Activated CD8-positive, alpha-beta T cell treated with anti-CD3 and anti-CD28 coated beads, Interleukin-2, amount 10 ng/mL, durations not matched to agents 7 days and 5 days (primary cell): ENCODE results near the gene NAV1. TPM values are rescaled to one million over a fixed set of nuclear protein-coding genes. Genes with fewer than 3 reads are reported as not detected.
"Not testable (repeated sequence)": the region's sequence is repeated elsewhere in the genome, so short reads cannot be mapped to it uniquely, and the experiment has no call there.

Source experiments
- ATAC-seq: fragments of 150-1000 bp; cut with Tn5 transposase; one replicate; pipeline ENCODE4 v1.10.0; 2021; ENCODE audit warnings: moderate library complexity
- CTCF ChIA-PET: fragments of 350-600 bp; sonication (Branson Sonifier 250); formaldehyde crosslinking; loops from one replicate; lab custom pipeline; 2021; ENCODE audit warnings: antibody characterized with exemption; lab: Charles Lee
- POLR2A ChIA-PET: fragments of 350-600 bp; sonication (Branson Sonifier 250); formaldehyde crosslinking; loops from one replicate; lab custom pipeline; 2021; ENCODE audit warnings: antibody characterized with exemption; lab: Charles Lee
- DNase-seq: peaks from one replicate; pipeline ENCODE4 v3.0.0-alpha.2; 2020
- H3K27ac Mint-ChIP-seq: one replicate; pipeline ENCODE4 v1.8.0; 2021; ENCODE audit warnings: mild to moderate bottlenecking, mixed read lengths
- H3K27me3 Mint-ChIP-seq: one replicate; pipeline ENCODE4 v1.8.0; 2021; ENCODE audit warnings: low read depth, mixed read lengths
- H3K36me3 Mint-ChIP-seq: one replicate; pipeline ENCODE4 v1.8.0; 2021; ENCODE audit warnings: low read depth, mixed read lengths
- H3K4me1 Mint-ChIP-seq: one replicate; pipeline ENCODE4 v1.8.0; 2021; ENCODE audit warnings: low read depth, mixed read lengths
- H3K4me3 Mint-ChIP-seq: one replicate; pipeline ENCODE4 v1.8.0; 2021; ENCODE audit warnings: mild to moderate bottlenecking, mixed read lengths
- H3K9me3 Mint-ChIP-seq: one replicate; pipeline ENCODE4 v1.8.0; 2022; ENCODE audit warnings: mixed read lengths; ENCODE audit not compliant: insufficient read depth
- total RNA-seq, 2 experiments: library from RNA; stranded (reverse); gene quantifications; one replicate each; pipeline ENCODE4 v1.2.3, GENCODE V29; 2021

The NAV1 gene
- total RNA-seq, 2 experiments from 2014 or later = 1.1 to 1.9 TPM

DNA sequence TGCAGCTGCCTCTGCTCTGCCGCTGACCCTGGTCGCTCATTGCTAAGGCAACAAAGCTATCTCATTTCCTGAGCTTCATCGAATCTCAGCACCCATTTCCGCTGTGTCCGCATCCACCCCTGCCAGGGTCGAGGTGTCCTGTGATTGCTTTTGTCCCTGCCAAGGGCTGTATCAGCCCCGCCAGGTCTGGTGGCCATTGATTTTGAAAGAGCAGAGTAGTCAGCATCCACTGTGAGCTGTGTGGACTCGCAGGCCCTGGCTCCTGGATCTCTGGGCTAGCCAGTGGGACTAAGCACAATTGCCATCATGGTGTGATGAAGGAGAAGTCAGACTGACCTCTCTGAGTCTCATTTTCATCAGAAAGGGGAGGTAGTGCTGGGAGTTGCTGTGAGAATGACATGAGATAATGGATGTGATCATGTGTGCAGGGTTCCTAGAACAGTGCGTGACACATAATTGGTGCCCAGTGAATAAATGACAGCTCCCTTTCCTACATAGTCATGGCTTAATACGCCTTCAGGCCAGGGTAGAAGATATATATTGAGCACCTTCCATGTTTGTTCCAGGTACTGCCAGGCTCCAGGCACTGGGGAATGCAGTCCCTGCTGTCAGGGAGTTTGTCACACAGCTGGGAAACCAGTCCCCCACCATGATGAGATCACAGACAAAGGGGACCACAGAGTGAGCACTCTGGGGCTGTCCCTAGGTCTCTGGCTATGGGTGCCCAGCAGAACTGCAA is 32.1 kb downstream of the NAV1 start:
- H3K27me3 Mint-ChIP-seq = peaks cover 1% of the 10 kb centered on the region
- H3K4me3 Mint-ChIP-seq = no peak overlapping the region
- no peak overlapping the region for H3K27ac Mint-ChIP-seq
- H3K9me3 Mint-ChIP-seq = no peaks in the 10 kb centered on the region
- ATAC-seq (no peak), DNase-seq (no peak)
- H3K4me1 Mint-ChIP-seq = no peaks in the 10 kb centered on the region
- H3K36me3 Mint-ChIP-seq = no peaks in the 10 kb centered on the region
- CTCF ChIA-PET = interaction anchor here (1.0 to 2.6 kb wide), 2 partner anchors 11 to 222 kb away, joined by 4 to 10 read pairs; no protein-coding TSS in a partner anchor
- POLR2A ChIA-PET = interaction anchor here (0.9 kb wide), 1 partner anchor 48 kb away, joined by 3 read pairs; no protein-coding TSS in a partner anchor

DNA sequence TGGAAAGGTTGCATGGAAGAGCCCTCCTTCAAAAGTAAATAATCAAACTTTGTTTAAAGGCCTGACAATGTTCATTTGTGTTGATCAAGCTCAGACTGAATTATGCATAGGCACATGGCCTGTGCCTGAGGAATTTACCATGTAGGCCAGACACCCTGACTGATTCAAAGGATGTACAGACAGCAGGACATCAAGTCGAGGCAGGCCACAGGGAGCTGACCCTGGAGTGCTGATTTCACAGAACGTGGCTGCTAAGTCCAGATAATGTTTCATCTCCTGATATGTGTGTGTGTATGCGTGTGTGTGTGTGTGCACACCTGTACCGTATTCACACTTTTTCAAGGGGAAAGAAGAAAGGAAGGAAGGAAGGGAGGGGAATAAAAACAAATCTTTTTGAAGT is 34.1 kb downstream of the NAV1 start:
- peaks cover 10% of the 10 kb centered on the region for H3K27me3 Mint-ChIP-seq
- ATAC-seq (no peak), DNase-seq (no peak)
- H3K36me3 Mint-ChIP-seq = no peaks in the 10 kb centered on the region
- peaks cover 4% of the 10 kb centered on the region for H3K4me1 Mint-ChIP-seq
- H3K27ac Mint-ChIP-seq = no peak overlapping the region
- H3K9me3 Mint-ChIP-seq = no peaks in the 10 kb centered on the region
- no peak overlapping the region for H3K4me3 Mint-ChIP-seq
- ChIA-PET CTCF (interaction anchor here (1.3 kb wide), 1 partner anchor 13 kb away, joined by 3 read pairs; no protein-coding TSS in a partner anchor), POLR2A (no interaction called here)

DNA sequence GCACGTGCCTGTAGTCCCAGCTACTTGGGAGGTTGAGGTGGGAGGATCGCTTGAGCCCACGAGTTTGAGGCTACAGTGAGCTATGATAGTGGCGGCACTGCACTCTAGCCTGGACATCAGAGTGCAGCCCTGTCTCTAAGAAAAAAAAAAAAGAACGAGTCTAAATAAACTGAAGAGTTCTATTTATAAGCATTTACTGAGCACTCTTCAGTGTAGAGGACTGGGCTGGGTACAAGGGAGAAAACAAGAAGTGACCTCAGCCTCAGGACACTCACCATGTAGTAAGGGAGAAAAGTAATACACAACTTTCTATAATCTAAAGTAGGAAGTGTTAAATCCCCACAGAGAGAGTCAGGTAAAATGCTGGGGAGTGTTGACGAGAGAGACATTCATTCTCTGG is 35.0 kb downstream of the NAV1 start:
- ChIA-PET CTCF (interaction anchor here (1.3 kb wide), 1 partner anchor 14 kb away, joined by 3 read pairs; no protein-coding TSS in a partner anchor), POLR2A (no interaction called here)
- DNase-seq = no peak
- no peak overlapping the region for H3K27ac Mint-ChIP-seq
- H3K4me1 Mint-ChIP-seq = peaks cover 6% of the 10 kb centered on the region
- ATAC-seq = no peak
- H3K4me3 Mint-ChIP-seq = no peak overlapping the region
- H3K27me3 Mint-ChIP-seq = peaks cover 12% of the 10 kb centered on the region
- no peaks in the 10 kb centered on the region for H3K9me3 Mint-ChIP-seq
- no peaks in the 10 kb centered on the region for H3K36me3 Mint-ChIP-seq

- POLR2A ChIA-PET = no interaction called here
- peaks cover 12% of the 10 kb centered on the region for H3K27me3 Mint-ChIP-seq
- peaks cover 6% of the 10 kb centered on the region for H3K4me1 Mint-ChIP-seq
- CTCF ChIA-PET = no interaction called here
- H3K36me3 Mint-ChIP-seq = no peaks in the 10 kb centered on the region
- H3K9me3 Mint-ChIP-seq = no peaks in the 10 kb centered on the region
- no peak for ATAC-seq
- DNase-seq = no peak
- H3K27ac Mint-ChIP-seq = no peak overlapping the region
- no peak overlapping the region for H3K4me3 Mint-ChIP-seq
Measured at GRCh38 chr1:201575912-201576311, 37.0 kb downstream of the NAV1 start.

DNA sequence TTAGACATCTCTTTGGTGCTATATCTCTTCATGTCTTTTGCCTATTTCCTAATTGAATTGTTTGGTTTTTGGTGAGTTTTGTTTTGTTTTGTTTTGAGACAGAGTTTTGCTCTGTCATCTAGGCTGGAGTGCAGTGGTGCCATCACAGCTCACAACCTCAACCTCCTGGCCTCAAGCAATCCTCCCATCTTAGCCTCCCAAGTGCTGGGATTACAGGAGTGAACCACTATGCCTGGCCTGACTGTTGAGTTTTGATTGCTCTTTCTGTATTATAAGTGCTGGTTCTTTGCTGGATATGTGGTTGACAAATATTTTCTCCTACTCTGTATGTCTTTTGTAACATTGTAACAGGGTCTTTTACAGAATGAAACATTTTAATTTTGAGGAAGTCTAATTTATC is 38.0 kb downstream of the NAV1 start:
- POLR2A ChIA-PET = no interaction called here
- Mint-ChIP-seq H3K4me3 (no peak overlapping the region), H3K36me3 (no peaks in the 10 kb centered on the region), H3K4me1 (peaks cover 6% of the 10 kb centered on the region), H3K9me3 (no peaks in the 10 kb centered on the region), H3K27me3 (peaks cover 12% of the 10 kb centered on the region), H3K27ac (no peak overlapping the region)
- CTCF ChIA-PET = no interaction called here
- no peak for DNase-seq
- no peak for ATAC-seq

DNA sequence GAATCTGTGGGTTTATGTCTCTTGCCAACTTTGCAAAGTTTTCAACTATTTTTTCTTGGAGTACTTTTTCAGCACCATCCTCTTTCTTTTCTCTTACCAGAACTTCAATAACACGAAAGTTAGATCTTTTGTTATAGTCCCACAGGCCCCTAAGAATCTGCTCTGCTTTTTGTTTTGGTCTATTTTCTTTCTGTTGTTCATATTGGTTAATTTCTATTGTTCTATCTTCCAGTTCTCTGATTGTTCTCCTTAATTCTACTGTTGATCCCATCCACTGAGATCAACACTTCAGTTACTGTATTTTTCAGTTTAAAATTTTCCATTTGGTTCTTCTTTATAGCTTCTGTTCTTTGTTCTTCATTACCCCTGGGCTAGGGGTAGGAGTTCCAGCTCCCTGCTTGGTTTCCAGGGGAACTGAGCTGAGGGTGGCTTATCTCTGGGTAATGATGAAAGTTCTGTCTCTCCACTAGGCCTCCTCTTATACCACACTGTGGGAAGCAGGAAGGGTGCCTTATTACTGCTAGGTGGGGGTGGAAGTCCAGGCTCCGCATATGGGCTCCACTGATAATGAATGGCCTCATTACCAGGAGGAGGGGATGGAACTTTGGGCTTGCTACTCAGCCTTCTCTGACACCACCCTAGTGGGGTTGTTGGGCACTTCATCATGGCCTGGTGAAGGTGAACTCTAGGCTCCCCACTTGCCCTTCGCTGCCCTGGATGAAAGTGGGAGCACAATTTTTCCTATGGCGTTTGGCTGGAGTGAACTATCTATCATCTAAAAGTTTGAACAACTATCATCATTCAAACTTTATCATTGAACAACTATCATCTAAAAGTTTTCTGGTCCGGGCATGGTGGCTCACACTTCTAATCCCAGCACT is 39.3 kb downstream of the NAV1 start:
- no peaks in the 10 kb centered on the region for H3K36me3 Mint-ChIP-seq
- ChIA-PET CTCF (interaction anchor here (1.3 to 2.0 kb wide), 2 partner anchors 18 to 131 kb away, joined by 3 to 5 read pairs; no protein-coding TSS in a partner anchor), POLR2A (no interaction called here)
- ATAC-seq (no peak), DNase-seq (no peak)
- no peak overlapping the region for H3K4me3 Mint-ChIP-seq
- H3K27ac Mint-ChIP-seq = no peak overlapping the region
- peaks cover 12% of the 10 kb centered on the region for H3K27me3 Mint-ChIP-seq
- no peaks in the 10 kb centered on the region for H3K9me3 Mint-ChIP-seq
- H3K4me1 Mint-ChIP-seq = peaks cover 6% of the 10 kb centered on the region

GRCh38 chr1:201581371-201581770 is 42.4 kb downstream of the NAV1 start:
- DNase-seq, H3K27ac Mint-ChIP-seq, H3K4me1 Mint-ChIP-seq, H3K9me3 Mint-ChIP-seq, H3K36me3 Mint-ChIP-seq, POLR2A ChIA-PET, H3K4me3 Mint-ChIP-seq, ATAC-seq, CTCF ChIA-PET: not testable (repeated sequence)
- H3K27me3 Mint-ChIP-seq = peaks cover 17% of the 10 kb centered on the region

DNA sequence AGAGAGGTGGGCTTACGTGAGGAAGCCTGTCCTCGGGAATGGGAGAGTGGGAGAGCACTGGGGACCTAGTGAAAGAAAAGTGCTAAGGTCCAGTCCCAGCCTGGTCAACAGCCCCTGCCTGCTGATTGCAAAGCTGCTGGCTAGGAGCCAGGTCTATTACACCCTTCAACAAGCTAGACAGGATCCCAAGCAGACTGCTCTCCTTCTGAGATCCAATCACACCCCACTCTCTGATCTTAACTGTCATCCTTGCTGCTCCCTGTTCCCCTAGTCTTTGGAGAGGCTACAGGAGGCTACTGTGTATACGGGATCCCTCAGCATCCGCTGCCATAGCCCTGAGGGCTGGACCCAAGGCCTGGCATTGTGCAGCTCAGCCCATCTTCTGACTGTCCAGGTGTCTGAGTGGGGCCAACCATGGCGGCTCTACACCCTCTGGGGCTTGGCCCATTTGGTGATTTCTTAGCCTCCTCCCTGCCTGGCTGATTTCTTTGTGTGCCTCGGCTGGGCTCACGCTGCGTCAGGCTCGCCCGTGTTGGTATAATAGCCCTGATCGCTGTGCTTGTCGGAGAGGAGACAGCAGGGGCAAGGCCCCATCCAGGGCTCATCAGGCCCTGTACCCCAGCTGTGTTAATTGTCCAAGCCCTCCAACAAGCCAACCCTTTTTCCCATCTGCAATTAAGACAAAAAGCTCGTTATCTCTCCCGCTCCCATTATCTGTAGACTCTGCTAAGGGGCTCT is 43.9 kb downstream of the NAV1 start:
- CTCF ChIA-PET = no interaction called here

DNA sequence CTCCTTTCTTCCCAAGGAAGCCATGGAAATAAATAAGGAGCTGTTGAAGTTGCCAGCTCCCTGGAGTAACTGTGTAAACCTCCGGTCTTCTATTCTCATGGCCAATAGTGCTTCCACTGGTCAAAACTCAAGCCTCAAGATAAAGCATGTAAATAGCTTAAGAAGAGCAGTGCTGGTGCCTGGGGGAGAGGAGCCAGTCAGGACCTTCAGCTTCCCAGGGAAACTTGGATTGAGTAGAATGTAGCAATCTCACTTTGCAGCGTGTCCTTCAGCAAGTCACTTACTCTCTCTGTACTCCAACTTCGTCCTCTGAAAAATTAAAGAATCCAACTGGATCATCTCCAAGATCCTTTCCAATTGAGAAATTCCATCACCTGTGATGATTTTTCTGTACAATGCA is 44.7 kb downstream of the NAV1 start:
- H3K36me3 Mint-ChIP-seq = no peaks in the 10 kb centered on the region
- no peak overlapping the region for H3K27ac Mint-ChIP-seq
- CTCF ChIA-PET = interaction anchor here (0.6 to 1.6 kb wide), 2 partner anchors 22 to 32 kb away, joined by 3 to 4 read pairs; no protein-coding TSS in a partner anchor
- no peak overlapping the region for H3K4me3 Mint-ChIP-seq
- ATAC-seq = no peak
- no peaks in the 10 kb centered on the region for H3K4me1 Mint-ChIP-seq
- POLR2A ChIA-PET = no interaction called here
- no peak for DNase-seq
- no peaks in the 10 kb centered on the region for H3K9me3 Mint-ChIP-seq
- H3K27me3 Mint-ChIP-seq = peaks cover 15% of the 10 kb centered on the region

More for the DNA sequence above, 43.9 kb downstream of the NAV1 start:
- Mint-ChIP-seq H3K27me3 (peaks cover 15% of the 10 kb centered on the region), H3K4me1 (peaks cover 4% of the 10 kb centered on the region), H3K27ac (no peak overlapping the region), H3K4me3 (no peak overlapping the region), H3K36me3 (no peaks in the 10 kb centered on the region), H3K9me3 (no peaks in the 10 kb centered on the region)
- ATAC-seq = no peak
- DNase-seq = no peak
- POLR2A ChIA-PET = interaction anchor here (0.8 kb wide), 1 partner anchor 12 kb away, joined by 3 read pairs; no protein-coding TSS in a partner anchor

DNA sequence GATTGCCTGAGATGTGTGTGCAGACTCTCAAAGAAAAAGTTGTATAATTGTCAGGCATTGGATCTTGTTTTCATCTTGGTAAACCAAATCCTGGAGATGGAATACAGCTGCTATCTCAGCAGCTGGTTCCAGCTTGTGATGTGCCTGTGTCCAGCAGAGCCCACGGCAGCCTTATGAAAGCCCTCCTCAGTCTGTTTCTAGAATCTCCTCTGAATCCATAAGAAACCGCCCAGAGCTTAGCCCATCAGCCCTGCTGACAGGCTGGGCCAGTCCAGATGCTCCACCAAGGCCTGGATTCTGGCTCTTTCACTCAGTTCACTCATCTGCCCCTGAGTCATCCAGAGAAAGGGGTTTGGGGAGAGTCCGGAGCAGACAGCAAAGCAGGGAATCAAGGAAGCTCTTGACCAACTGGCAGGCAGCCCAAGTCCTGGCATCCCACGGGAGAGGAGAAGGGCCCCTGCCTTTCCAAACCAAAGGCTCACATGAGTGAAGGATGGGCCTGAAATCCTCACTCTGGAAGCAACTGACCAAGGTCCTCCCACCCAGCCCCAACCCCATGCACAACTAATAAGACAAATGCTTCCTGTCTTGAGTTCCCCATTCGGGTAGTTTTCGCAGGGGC is 45.7 kb downstream of the NAV1 start:
- ChIA-PET CTCF (interaction anchor here (1.6 kb wide), 1 partner anchor 23 kb away, joined by 4 read pairs; no protein-coding TSS in a partner anchor), POLR2A (no interaction called here)
- Mint-ChIP-seq H3K27ac (no peak overlapping the region), H3K36me3 (no peaks in the 10 kb centered on the region), H3K9me3 (no peaks in the 10 kb centered on the region), H3K4me1 (no peaks in the 10 kb centered on the region), H3K27me3 (peaks cover 15% of the 10 kb centered on the region), H3K4me3 (no peak overlapping the region)
- ATAC-seq (no peak), DNase-seq (no peak)

- no peak overlapping the region for H3K27ac Mint-ChIP-seq
- no peaks in the 10 kb centered on the region for H3K36me3 Mint-ChIP-seq
- no peak for ATAC-seq
- POLR2A ChIA-PET = no interaction called here
- no peak for DNase-seq
- no peaks in the 10 kb centered on the region for H3K4me1 Mint-ChIP-seq
- CTCF ChIA-PET = interaction anchor here (1.6 kb wide), 1 partner anchor 24 kb away, joined by 4 read pairs; no protein-coding TSS in a partner anchor
- no peaks in the 10 kb centered on the region for H3K9me3 Mint-ChIP-seq
- no peak overlapping the region for H3K4me3 Mint-ChIP-seq
- H3K27me3 Mint-ChIP-seq = peaks cover 15% of the 10 kb centered on the region
Measured at GRCh38 chr1:201585093-201585483, 46.2 kb downstream of the NAV1 start.
